HG02938 (cell line): ENCODE results near the gene VEGFB.
"Not testable (repeated sequence)": the region's sequence is repeated elsewhere in the genome, so short reads cannot be mapped to it uniquely, and the experiment has no call there.

ENCODE experiments used
- ATAC-seq: cut with Tn5 transposase; IDR thresholded peaks from one replicate; pipeline ENCODE4 v1.9.1; 2021; ENCODE audit warnings: mild to moderate bottlenecking, moderate library complexity; ENCODE audit not compliant: unreplicated experiment

Gene VEGFB

DNA sequence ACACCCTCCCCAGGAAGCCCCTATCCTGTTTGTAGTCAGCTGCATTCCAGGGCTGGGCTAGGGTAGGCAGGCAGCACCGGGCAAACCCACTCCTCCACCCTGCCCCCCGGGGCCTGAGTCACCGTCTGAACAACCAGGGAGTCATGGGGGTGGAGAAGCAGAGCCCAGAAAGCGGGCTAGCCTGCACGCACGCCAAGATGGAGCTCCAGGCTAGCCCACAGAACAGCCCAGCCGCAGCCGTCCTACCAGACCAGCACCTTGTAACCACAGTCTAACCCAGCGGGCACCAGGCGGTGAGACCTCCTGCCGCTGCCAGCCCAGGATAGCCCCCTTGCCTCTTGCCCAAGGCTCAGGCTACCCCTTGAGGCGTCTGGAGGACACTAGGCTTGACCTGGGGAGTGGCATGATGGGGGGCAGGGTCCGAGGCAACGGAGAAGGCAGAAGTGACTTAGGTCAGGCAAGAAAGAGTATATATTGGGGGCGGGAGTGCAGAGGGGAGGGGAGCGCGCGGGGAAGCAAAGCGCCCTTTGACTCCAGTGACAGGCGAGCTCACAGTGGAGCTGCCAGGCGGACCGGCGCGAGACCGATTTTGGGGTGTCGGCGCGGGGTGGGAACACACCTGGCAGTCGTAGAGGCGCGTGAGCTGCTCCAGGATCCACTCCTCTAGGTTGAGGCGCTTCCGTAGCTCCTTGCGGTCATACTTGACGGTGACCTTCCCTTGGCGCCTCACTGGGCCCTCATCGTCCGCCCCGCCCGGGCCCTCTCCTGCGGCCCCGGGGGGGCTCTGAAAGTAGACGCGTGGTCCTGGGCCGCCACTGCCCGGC lies 11.6 kb downstream of the VEGFB start:
- ATAC-seq = no peak

DNA sequence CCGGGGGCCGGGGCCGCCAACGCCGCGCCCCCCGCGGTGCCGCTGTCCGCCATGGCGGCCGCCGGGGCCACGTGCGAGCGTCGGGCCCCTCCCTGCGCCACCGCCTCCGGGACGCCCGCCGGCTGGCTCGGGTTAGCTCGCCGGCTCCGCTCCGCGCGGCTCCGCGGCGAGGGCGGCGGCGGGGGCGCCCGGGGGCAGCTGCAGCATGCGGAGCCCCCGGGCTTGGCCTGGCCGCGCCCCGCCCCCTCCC lies 12.2 kb downstream of the VEGFB start:
- ATAC-seq = not testable (repeated sequence)

DNA sequence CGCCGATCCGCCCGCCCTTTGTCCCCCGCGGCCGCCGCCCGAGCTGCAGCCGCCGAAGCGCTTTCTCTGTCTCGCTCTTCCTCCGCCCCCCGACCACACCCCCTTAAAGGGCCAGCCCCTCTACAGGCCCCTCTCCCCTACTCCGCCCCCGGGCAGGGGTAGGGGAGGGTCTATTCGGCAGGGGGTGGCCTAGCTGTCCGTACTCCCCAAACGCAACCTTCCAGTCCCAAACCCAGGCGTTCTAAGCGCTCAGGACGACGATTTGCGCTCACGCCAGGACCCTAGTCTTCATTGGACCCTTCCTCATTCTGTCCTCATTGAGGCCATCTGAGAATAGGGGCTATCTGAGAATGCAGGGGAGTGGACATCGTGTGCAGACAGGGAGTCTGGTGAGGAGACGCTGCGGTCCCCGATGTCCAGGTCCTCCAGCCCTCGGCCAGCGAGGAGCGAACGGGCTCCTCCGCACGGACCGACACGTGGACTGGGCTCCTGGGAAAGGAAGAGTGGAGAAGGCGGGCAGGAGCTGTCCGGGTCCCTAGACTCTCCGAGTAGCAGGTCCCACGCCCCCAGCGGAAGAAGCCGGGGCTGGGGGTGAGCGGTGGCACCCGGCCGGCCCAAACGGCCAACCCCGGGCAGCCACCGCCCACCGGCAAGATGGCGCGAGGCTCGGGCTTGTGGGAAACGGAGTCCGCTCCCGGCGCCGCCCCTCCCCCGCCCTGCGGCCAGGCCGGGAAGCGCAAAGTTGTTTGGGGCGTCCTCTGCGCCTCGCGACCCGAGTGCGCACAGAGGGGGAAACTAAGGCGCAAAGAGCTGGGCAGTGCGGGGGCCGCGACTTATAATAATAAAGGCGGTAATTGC lies 12.7 kb downstream of the VEGFB start, which contains the start of gene PPP1R14B:
TSS of gene PPP1R14B (minus strand) at position 73 of the 858 bp plus-strand sequence. CDS start 270 bp downstream, outside the sequence.
- ATAC-seq = peak; percentile 38

DNA sequence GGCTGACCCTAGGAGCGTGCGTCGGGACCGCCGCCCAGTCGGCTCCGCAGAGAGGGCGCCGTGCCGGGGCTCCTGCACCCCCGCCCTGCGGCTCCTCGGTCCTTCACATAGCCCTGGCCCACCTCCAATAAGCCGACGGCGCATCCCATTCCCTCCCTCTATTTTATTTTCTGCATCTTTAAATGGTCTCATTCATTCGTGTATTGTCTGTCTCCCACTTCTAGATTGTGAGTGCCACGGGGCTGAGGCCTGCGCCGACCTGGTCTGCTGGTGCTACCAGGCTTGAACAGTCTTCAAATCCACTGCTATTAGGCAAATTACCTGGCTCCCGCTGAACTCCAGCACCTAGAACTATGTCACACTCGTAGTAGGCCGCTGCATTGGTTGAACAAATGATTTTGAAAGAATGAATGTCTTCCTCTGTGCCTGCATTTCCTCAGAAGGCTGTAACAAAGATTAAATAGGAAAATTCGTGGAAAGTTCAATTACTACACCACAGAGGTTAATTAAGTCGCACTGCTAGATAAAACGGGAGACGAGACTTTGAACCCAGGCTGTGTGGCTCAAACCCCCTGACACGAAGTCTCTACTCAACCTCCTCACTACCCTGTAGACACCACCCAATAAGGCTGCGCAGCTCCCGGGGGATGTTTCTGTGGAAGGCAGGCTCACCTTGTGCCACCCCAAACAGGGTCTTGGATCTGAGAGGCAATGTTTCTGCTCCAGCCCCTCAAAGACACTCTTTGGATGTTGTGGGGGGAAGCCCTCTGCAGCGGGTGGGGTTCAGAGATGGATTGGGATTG lies 13.5 kb downstream of the VEGFB start:
- ATAC-seq = no peak

DNA sequence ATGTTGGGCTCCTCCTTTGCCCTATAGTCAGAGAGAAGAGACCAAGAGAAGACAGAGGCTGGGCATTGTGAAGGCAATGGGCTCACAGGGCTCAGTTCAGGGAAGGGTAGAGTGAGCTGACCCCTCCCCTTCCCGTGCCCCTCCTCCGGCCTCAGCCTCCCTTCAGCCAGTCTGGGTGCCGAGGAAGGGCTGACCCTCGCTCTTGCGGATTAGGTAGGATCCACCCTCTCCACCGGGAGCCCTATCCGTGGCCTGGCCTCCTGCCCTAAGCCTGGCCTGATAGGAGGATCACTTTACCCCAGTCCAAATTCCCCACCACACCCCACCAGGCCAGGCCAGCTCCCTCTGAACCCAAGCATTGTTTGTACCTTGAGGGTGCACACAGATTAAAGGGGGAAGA lies 14.2 kb downstream of the VEGFB start:
- no peak for ATAC-seq

DNA sequence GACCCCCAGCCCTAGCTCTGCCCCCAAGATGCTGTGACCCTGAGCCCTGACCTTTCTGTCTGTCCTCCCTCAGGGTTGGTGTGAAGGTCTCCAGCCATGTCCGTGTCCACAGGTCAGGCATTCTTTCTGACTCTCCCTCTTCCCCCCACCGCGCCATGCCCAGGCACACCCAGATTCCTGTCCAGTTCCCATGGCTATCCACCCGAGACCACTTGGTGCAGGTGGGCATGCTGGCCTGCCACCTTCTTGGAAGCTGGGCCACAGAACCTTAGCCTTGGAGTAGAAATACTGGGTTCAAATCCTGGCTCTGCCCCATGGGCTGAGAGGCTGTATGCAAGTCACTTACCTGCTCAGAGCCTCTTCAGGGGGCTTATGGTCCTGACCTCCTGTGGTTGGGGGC lies 14.7 kb downstream of the VEGFB start:
- no peak for ATAC-seq

DNA sequence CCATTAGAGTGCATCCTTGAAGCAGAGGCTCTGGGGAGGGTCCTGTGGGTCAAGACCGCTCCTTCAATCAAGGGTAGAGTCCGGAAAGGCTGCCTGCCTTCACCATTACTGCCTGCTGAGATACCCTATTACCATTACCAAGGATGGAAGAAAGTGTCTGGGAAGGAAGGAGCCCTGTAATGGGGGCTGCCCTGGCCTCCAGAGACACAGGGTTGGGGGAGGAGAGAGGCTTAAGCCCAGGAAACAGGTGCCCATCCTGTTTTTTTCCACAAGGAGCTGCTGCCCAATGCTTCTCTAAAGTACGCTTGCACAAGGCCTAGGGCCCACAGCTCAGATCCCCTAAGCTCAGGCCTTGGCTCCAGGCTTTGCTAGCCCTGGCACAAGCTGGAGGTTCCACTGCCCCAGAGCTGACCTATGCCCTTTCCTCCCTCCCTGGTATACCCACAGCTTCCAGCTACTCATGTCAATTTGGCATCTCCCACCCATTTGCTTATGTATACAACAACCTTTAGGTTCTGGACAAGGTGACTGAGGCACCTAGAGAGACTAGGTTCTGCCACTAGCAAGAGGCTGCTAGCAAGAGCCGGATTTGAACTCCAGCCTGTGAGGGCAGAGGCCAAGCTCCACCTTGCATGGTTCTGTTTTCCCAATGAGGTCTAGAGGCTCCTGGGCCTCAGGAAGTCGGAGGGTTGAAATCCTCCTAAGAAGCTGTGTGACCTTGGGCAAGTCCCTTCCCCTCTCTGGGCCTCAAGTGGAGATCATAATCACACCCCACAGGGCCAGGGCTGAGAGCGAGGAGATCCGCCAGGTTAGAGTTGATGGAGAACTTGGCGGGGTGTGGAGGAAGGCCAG lies 15.4 kb downstream of the VEGFB start:
- ATAC-seq = no peak

DNA sequence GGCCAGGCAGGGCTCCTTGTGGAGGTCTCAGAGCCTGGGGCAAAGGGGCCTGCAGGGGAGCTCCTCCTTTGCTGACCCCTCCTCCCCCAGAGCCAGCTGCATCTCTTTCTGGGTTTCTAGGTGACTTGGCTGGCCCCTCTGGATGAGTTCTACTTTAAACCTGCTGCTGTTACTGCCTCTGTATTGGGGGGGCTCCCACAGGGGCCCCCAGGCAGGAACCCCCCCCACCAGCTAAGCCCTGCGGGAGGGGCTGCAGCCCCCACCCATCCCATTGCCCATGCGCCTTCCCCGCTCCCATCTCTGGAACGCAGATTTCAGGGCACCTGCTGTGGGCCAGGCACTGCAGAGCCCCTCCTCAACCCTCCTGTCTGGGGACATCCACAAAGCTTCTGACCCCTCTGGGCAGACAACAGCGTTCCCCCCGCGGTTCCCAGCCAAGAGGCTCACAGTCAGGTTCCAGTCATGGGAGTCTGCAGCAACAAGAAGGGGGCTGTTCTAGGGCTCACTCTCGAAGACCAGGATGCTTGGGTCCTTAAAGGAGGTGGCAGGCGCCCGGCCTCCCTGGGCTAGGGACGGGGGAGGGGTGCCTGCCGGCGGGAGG lies 16.1 kb downstream of the VEGFB start:
- no peak for ATAC-seq

DNA sequence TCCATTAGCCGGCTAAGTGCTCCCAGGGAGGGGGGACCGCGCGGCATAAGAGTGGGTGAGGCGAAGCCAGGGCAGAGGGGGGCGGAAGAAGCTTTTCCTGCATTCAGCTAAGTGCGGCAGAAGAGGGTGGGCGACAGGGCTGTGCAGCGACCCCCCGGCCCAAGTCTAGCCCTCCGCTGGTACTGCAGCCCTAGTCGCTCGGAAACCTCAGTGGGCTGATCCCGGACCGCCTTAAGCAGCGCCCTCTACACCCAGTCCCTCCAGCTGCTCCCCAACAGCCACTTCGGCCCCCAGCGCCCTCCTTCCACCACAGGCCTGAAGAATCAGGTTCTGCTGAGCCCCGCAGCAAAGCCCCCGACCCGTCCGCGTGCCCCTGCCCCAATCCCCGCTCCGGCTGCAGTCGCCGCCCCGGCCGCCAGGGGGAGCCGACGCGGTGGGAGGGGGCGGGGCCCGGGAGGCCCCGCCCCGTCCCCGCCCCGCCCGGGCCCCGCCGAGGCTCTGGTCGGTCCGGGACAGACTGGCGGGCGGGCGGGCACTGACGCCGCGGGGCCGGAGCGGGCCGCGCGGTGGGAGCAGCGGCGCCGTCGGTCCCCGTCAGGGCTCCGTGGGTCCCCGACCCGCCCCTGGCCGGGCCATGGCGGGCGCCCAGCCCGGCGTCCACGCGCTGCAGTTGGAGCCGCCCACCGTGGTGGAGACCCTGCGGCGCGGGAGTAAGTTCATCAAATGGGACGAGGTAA lies 16.8 kb downstream of the VEGFB start, which contains the start of gene PLCB3:
TSS of gene PLCB3 (plus strand) at position 515 of the 737 bp plus-strand sequence. CDS start at position 635, 120 bp downstream.
- no peak for ATAC-seq

DNA sequence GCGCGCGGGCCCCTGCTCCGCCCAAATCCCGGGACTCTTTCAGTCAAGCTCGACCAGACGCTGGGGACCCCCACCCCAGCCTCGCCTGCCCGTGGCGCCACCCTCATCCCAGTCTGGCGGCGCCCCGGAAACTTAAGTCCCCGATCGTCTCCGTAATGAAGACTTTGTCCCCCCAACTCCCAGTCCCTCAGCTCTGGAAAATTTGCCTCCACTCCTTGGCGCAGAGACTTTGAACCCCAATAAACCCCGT lies 17.3 kb downstream of the VEGFB start:
- ATAC-seq = no peak

DNA sequence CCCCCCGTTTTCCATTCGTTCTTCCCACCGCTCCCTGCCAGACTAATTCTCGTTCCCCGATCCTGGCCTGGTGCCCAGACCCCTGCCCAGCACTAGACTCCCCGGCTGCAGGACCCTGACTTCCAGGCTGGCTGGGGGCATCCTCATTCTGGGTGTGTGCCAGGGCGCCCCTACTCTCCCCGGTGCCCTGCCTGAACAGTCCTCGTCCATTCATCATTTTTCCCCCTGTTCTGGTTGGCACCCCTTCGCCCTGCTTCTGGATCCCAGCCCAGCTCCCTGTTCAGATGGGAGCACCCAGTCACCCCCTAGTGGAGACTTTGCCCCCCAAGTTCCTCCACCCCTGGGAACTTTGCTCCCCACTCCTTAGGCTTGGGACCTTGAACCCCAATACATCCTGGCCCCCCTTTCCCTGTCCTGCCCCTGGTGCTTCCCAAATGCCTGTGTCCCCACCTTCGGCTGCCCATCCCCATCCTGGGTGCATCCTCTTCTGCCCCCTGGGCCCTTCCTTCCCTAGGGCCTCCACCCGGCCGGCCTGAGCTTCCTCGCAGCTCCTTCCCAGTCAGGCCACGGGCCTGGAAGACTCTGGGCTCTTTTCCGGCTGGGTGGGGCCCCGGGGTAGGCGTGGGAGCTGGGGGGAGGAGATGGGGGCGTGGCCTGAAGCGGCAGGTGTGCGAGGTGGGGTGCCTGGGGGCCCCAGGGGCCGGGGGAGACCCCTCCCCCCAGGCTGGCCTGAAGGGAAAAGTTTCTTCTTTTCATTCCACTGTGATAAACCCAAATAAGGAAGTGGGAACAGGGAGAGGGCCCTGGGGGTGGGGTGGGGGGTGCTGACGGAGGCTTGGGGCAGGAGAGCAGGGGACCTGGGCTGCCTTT lies 17.9 kb downstream of the VEGFB start:
- ATAC-seq = no peak

DNA sequence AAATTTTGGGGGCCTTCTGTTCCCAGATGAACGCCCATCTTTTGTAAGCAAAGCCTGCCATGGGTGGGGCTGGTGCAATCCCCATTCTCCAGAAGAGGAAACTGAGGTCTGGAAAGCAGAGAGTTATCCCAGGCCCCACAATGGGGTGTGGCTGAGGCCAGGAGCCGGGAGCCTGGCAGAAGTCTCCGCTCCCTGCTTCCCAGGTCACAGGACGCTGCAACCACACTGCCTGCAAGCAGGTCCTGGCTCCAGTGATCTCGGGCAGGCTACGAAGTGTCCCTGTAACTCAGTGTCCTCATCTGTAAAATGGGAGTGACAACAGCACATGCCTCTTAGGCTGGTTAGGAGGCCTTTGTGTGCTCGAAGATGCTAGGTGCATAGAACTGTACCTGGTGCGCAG lies 18.7 kb downstream of the VEGFB start:
- no peak for ATAC-seq

DNA sequence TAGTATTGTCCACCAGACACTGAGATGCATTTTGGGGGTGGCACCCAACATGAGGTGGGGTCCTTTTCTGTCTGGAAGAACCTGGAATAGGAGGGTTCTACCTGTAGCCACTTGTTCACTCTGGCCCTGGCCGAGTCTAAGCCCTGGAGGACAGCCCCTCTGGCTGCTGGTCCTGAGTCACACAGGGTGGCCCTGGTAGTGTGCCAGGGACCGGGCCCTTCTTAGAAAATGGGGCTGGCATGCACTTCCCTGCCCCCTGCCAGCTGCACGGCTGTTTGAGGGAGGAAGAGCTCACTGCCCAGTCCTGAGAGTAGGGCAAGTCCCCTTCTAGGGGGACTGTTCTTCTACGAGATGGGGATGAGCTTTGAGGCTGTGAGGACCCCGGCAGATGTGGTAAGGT lies 19.1 kb downstream of the VEGFB start:
- ATAC-seq = no peak

DNA sequence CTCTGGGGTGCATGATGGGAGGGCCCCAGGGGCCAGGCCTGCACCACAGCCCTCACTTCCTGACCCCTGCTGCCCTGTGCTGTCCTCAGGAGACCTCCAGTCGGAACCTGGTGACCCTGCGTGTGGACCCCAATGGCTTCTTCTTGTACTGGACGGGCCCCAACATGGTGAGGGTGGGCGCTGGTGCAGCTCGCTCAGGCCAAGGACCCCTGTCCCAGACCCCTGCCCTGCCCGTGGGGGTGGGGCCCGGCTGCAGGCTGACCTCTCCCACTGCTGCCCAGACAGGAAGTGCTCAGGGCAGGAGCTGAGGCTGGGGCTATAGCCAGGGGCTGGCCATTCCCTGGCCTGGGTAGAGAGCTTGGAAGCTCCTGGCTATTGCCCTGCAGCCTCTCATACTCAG lies 19.9 kb downstream of the VEGFB start:
- ATAC-seq = no peak

DNA sequence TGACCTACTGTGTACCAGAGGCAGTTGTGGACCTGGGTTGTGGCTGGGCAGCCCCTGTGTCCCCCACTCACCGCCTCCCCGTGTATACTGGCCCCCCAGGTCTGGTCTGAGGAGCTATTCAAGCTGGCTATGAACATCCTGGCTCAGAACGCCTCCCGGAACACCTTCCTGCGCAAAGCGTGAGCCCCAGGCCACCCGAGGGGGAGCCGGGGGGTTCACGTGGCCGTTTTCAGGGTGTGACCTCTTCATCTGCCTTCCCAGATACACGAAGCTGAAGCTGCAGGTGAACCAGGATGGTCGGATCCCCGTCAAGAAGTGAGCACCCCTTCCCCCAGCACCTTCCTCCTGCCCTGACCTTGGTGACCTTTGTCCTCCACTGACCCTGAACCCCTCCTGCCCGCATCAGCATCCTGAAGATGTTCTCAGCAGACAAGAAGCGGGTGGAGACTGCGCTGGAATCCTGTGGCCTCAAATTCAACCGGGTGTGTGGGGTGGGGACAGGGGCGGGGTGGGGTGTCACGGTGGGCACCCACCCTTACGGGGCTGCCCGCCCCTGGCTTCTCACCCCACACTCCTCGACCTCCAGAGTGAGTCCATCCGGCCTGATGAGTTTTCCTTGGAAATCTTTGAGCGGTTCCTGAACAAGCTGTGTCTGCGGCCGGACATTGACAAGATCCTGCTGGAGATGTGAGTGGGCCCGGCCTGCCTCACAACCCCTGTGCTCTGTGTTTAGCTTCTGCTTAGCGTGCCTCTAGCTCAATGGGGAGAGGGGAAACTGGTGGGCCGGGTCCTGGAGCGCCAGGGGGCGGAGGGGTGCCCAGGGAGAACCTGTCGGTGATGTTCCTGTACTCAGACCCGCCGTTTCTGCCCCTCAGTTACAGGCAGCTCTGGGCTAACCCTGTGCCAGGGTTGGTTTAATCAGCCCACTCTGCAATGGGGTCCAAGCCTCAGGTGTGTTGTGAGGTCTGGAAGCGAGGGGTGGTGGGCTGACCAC lies 21.0 kb downstream of the VEGFB start:
- ATAC-seq = no peak

DNA sequence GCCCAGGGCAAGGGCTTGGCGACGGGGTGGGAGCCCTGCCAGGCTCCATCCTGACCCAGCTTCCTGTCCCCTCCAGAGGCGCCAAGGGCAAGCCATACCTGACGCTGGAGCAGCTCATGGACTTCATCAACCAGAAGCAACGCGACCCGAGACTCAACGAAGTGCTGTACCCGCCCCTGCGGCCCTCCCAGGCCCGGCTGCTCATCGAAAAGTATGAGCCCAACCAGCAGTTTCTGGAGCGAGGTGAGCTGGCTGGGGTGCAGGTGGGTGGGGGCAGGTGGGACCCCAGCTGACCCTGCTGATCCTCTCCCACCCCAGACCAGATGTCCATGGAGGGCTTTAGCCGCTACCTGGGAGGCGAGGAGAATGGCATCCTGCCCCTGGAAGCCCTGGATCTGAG lies 21.9 kb downstream of the VEGFB start:
- no peak for ATAC-seq

DNA sequence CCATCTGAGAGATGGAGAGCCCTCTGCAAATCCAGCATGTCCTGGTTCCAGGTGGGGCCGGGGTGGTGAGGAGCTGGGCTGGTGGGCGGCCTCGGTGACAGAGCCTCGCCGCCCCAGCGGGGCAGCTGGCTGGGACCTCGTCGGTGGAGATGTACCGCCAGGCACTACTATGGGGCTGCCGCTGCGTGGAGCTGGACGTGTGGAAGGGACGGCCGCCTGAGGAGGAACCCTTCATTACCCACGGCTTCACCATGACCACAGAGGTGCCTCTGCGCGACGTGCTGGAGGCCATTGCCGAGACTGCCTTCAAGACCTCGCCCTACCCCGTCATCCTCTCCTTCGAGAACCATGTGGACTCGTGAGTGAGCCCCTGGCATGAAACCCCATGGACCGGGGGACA lies 24.0 kb downstream of the VEGFB start:
- ATAC-seq = no peak
